Suppressor macrophage (primary cell): ENCODE results near the gene CENPX.

Experiments
- DNase-seq, 4 experiments: peaks; one replicate each; pipeline ENCODE4 v3.0.0-alpha.2; 2020 to 2022

The CENPX gene

GRCh38 chr17:82010575-82011525 is 11.8 kb downstream of the CENPX start:
- no peak for DNase-seq

DNA sequence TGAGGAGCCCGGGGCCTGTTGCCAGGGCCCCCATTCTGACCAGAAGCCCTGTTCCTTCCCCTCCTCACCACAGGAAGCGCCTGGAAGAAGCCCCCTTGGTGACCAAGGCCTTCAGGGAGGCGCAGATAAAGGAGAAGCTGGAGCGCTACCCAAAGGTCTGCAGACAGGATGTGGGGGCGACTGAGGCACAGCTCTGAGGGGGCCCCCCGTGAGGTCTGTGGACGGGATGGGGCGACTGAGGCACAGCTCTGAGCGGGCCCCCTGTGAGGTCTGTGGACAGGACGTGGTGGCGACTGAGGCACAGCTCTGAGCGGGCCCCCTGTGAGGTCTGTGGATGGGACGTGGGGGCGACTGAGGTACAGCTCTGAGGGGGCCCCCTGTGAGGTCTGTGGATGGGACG is 13.3 kb downstream of the CENPX start:
- no peak for DNase-seq

- no peak for DNase-seq
Observed at GRCh38 chr17:82008941-82009405, 13.7 kb downstream of the CENPX start.

DNA sequence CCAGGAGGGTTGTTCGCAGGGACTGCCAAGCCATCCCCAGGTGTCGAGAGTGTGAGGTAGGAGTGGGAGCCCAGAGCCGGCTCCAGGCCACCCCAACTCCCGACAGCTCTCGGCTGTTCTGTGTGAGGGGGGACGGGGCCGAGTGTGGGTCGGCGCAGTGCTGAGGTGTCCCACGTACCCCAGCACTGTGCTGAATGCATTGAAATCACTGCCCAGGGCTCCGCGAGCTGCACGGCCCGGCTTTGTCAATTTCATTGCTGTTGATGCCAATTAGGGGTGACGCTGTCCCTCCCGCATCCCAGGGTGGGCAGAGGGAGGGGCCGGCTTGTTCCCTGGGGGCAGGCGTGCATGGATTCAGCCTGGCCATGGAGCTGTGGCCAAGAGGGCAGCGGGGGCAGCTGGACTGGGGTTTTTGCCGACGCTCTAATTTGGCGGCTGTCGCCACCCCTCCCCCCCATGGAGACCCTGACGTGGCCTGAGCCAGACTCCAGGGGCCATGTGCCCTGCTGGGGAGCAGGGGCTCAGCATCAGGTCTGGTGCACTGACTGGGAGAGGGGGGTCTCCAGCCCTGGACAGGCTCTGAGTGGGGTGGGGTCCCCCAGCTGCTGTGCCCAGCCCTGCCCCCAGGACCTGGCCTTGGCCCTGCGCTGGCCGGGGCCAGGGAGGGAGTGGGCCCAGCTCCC is 14.3 kb downstream of the CENPX start:
- no peak for DNase-seq

DNA sequence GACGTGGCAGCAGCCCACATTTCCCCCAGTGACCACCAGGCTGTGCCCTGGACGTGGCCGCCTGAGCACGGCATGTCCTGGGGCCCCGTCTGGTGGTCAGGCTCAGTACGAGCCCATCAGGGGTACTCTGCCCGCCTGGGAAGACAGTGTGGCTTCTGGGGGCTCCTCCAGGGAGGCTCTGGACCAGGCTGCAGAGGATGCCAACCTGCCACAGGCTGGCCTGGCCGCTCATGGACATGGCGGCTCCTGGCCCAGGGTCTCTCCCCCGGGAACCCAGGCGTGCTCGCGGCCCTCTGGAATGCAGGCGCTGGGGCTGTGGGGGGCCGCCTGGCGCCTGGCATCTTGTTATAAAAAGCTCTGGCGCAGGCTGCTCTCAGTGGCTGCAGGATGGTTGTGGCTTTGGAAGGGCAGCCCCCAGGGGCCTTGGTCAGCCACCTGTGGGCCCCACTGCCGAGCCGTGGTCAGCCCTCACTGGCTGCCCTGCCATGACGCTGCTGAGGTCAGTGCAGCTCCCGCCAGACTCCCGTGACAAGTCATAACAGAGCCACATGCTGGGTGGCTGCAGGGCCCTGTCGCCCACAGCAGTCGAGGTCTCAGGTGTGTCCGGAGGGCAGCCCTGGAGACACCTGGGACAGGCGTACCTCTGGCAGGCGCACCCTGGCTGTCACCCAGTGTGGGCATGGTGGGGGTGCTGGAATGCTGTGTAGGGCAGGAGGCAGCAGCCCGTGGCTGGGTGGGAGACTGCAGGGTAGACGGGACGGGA is 15.0 kb downstream of the CENPX start:
- DNase-seq, result no peak

DNA sequence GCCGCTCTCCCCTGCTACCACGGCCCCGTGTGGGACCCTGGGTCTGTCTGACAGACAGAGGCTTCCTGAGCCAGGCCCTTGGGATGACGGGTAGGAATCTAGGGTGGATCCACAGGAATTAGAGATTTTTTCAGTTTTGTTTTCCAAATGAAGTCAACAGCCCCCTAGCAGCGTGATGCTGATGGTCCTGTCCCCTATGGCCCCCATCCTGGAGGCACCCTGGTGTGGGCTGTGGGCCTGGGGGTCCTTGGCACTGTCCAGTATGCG is 15.5 kb downstream of the CENPX start:
- no peak for DNase-seq

GRCh38 chr17:82006468-82007227 is 16.0 kb downstream of the CENPX start:
- no peak for DNase-seq

GRCh38 chr17:82005701-82006348 is 16.9 kb downstream of the CENPX start:
- no peak for DNase-seq

DNA sequence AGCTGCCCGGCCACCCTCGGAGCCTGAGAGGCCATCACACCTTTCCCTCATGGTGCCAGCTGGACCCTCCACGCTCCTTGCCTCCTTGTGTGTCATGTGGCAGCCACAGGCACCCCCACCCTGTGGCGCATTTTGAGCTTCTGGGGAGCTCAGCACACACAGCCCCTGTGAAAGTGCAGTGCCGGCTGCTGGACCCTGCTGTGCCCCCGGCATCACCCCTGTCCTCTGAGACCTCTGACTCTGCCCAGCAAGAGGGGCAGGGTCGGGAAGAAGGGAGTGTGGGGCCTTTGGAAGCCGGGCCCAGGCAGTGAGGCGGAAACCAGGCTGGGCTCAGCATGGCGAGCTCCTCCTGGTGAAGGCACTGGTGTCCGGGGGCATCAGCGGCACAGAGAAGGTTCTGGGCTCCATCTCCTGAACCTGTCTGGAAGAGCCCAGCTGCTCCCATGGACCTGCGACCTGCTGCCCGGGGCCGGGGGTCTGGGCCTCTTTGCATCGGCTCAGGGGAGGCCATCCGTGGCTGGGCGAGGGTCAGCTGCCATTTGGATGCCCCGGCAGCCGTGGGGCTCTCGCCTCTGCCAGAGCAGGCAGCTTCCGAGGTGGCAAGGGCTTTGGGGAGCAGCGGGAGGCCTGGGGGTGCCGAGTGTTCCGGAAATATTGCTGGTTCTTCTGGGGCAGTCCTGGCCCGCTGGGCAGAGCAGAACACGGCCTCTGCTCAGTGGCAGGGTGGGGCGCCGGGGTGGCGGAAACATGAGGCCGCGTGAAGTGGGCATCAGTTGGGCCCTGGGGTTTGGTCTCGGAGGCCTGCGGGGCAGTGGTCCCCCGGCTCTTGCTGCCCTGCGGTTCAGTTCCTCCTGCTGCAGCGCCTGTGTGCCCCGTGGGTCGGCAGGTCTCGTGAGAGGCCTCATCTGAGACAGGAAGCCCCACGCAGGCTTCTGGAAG is 17.9 kb downstream of the CENPX start:
- no peak for DNase-seq

- DNase-seq, result no peak
Observed at GRCh38 chr17:82003411-82004381, 19.0 kb downstream of the CENPX start.

- DNase-seq, result no peak
Observed at GRCh38 chr17:82001571-82002056, 21.1 kb downstream of the CENPX start.

DNA sequence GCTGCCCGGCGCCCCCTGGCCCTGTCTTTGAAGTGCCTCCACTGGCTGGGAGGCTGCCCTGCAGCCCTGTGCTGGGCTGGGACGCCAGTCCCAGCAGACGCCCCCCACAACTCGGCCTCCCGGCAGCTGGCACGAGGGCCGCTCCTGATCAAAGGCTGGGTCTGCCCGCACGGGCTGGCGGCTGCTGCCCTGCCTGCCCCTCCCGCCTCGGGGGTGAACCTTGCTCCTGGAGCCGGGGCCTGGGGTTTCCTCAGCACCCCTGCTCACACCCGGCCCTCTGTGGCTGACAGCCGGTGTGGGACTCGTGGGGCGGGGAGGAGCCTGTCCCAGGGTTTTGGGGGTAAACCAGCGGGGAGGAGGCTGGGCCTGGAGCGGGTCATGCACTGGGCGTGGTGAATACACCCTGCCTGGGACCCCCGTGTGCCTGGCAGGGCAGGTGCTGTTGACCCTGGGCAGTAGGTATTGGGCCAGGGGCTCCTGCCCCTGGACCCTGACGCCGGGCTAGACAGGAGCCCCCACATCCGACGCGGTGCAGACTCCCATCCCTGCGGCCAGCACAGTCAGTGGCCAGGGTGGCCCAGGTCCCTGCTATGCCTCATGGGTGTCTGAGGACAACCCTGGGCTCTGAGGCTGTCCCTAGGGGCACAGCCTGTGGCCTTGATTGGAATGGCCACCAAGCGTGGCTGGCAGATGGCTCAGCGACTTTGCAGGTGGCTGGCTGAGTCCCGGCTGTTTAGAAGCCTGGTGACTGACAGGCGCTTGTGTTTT is 21.7 kb downstream of the CENPX start:
- DNase-seq, result no peak

GRCh38 chr17:81999976-82000802 is 22.5 kb downstream of the CENPX start:
- DNase-seq, result no peak

DNA sequence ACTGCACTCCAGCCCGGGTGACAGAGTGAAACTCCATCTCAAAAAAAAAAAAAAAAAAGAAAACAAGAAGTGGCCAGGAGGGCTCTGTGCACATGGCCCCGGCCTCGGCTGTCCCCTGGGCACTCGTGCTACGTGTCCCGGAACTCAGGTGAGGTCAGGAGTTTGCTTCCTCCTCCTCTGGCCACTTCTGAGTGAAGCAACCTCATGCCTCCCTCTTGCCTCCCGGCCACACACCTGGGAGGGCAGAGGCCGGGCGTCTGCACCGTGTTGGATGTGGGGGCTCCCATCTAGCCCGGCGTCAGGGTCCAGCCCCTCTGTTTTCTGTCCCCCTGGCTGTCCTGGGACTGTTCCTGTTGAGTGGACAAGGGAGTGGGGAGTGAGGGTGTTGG is 23.1 kb downstream of the CENPX start:
- no peak for DNase-seq

- no peak for DNase-seq
Observed at GRCh38 chr17:81998691-81999438, 23.8 kb downstream of the CENPX start.

DNA sequence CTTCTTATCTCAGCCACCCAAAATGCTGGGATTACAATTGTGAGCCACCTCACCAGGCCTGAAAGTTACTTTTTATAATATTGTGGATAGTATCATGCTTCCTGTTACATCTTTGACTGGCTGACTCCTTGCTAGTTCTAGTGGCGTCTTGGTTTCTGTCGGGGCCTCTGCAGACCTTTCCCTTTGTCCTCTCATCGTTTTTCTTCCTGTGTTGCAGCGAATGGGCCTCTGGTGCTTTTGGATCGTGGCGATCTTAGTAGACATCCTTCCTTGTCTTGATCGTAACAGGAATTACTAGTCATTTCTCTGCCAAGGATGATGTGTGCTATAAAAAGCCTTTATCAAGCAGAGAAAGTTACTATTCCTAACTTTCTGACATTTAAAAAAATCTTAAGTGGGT is 24.5 kb downstream of the CENPX start:
- no peak for DNase-seq
